ENCODE measurements around the gene CLDN20.
A peak's percentile ranks its signal among the peaks of the same experiment; 100 is the strongest.
"Not testable (repeated sequence)": the region's sequence is repeated elsewhere in the genome, so short reads cannot be mapped to it uniquely, and the experiment has no call there.

Gene CLDN20

GRCh38 chr6:155270561-155271091 lies 6.8 kb downstream of the CLDN20 start:
- FAIRE-seq: no peak

GRCh38 chr6:155271145-155271544 lies 7.3 kb downstream of the CLDN20 start:
- no peak for FAIRE-seq

GRCh38 chr6:155272353-155273232 lies 8.8 kb downstream of the CLDN20 start:
- peak; percentile 94 for FAIRE-seq

GRCh38 chr6:155273431-155273830 lies 9.6 kb downstream of the CLDN20 start:
- FAIRE-seq: no peak

GRCh38 chr6:155274106-155274505 lies 10.3 kb downstream of the CLDN20 start:
- FAIRE-seq: no peak

GRCh38 chr6:155274533-155274932 lies 10.7 kb downstream of the CLDN20 start:
- no peak for FAIRE-seq

- FAIRE-seq: no peak
These were observed 12.1 kb downstream of the CLDN20 start for GRCh38 chr6:155275808-155276480.

- FAIRE-seq: no peak
These were observed 12.8 kb downstream of the CLDN20 start for GRCh38 chr6:155276638-155277037.

GRCh38 chr6:155278319-155279049 lies 14.7 kb downstream of the CLDN20 start:
- FAIRE-seq: no peak

- no peak for FAIRE-seq
These were observed 21.0 kb downstream of the CLDN20 start for GRCh38 chr6:155284775-155285174.

GRCh38 chr6:155287762-155288161 lies 23.9 kb downstream of the CLDN20 start:
- FAIRE-seq: no peak

- FAIRE-seq: no peak
These were observed 26.7 kb downstream of the CLDN20 start for GRCh38 chr6:155290491-155290890.

- FAIRE-seq: no peak
These were observed 27.5 kb downstream of the CLDN20 start for GRCh38 chr6:155291291-155291690.

GRCh38 chr6:155292711-155293110 lies 28.9 kb downstream of the CLDN20 start:
- no peak for FAIRE-seq

GRCh38 chr6:155297669-155298068 lies 33.9 kb downstream of the CLDN20 start:
- no peak for FAIRE-seq

GRCh38 chr6:155301867-155302266 lies 38.1 kb downstream of the CLDN20 start:
- FAIRE-seq: no peak

GRCh38 chr6:155303361-155303870 lies 39.6 kb downstream of the CLDN20 start:
- FAIRE-seq: no peak

- no peak for FAIRE-seq
These were observed 43.1 kb downstream of the CLDN20 start for GRCh38 chr6:155306958-155307357.

GRCh38 chr6:155309150-155309549 lies 45.3 kb downstream of the CLDN20 start:
- FAIRE-seq: no peak

GRCh38 chr6:155310596-155310995 lies 46.8 kb downstream of the CLDN20 start:
- no peak for FAIRE-seq

- FAIRE-seq: no peak
These were observed 47.3 kb downstream of the CLDN20 start for GRCh38 chr6:155311086-155311485.

GRCh38 chr6:155311583-155311982 lies 47.8 kb downstream of the CLDN20 start:
- no peak for FAIRE-seq

GRCh38 chr6:155312950-155313349 lies 49.1 kb downstream of the CLDN20 start:
- FAIRE-seq: not testable (repeated sequence)
